GM12878 (cell line): ENCODE results near the gene PARP2. TPM values are rescaled to one million over a fixed set of nuclear protein-coding genes. Genes with fewer than 3 reads are reported as not detected.
A peak's percentile ranks its signal among the peaks of the same experiment; 100 is the strongest.

ENCODE experiments used
- BCL11A ChIP-seq: IDR thresholded peaks from 2 replicates; pipeline ENCODE4 v1.6.1; 2011; ENCODE audit warnings: low read depth, low read length
- CREB1 ChIP-seq: IDR thresholded peaks from 2 replicates; pipeline ENCODE4 v1.6.1; 2012; ENCODE audit warnings: low read depth, mild to moderate bottlenecking, inconsistent platforms
- FOXM1 ChIP-seq: IDR thresholded peaks from 2 replicates; pipeline ENCODE4 v1.6.1; 2012; ENCODE audit warnings: low read depth, mild to moderate bottlenecking, inconsistent platforms, low read length, moderate library complexity
- IKZF2 ChIP-seq, 2 experiments: fragments of 450-650 bp; IDR thresholded peaks; 2 replicates each; pipeline ENCODE4 v1.6.1; 2017; ENCODE audit warnings: mild to moderate bottlenecking in 2 of 2, moderate library complexity in 2 of 2
- IRF4 ChIP-seq: IDR thresholded peaks from 2 replicates; pipeline ENCODE4 v1.6.1; 2011; ENCODE audit warnings: low read depth, low read length
- JUNB ChIP-seq: IDR thresholded peaks from 2 replicates; pipeline ENCODE4 v1.6.1; 2016; ENCODE audit warnings: antibody characterized with exemption, mild to moderate bottlenecking
- KDM1A ChIP-seq: fragments of 200-600 bp; sonication (generic); IDR thresholded peaks from 2 replicates; pipeline ENCODE4 v1.6.1; 2016; ENCODE audit warnings: borderline replicate concordance
- MXI1 ChIP-seq: fragments of 150-350 bp; IDR thresholded peaks from 2 replicates; pipeline ENCODE4 v1.6.1; 2011; ENCODE audit warnings: low read depth, mild to moderate bottlenecking, inconsistent platforms, low read length, improper control_type of control experiment
- RAD51 ChIP-seq: fragments of 450-650 bp; IDR thresholded peaks from 2 replicates; pipeline ENCODE4 v1.6.1; 2016; ENCODE audit warnings: moderate library complexity, mild to moderate bottlenecking, inconsistent platforms
- SMAD1 ChIP-seq: fragments of 450-650 bp; IDR thresholded peaks from 2 replicates; pipeline ENCODE4 v1.6.1; 2018; ENCODE audit warnings: mild to moderate bottlenecking, low read depth; ENCODE audit not compliant: partially characterized antibody
- SRF ChIP-seq, 2 experiments: IDR thresholded peaks; 2 replicates each; pipeline ENCODE4 v1.6.1; 2011; ENCODE audit warnings: low read depth in 2 of 2, low read length in 2 of 2, mild to moderate bottlenecking in 1 of 2, moderate library complexity in 1 of 2
- TBL1XR1 ChIP-seq: IDR thresholded peaks from 2 replicates; pipeline ENCODE4 v1.6.1; 2012; ENCODE audit warnings: low read depth, low read length, improper control_type of control experiment
- ZNF217 ChIP-seq: fragments of 450-650 bp; IDR thresholded peaks from 2 replicates; pipeline ENCODE4 v1.6.1; 2017; ENCODE audit warnings: antibody characterized with exemption, mild to moderate bottlenecking
- ZSCAN29 ChIP-seq: fragments of 450-650 bp; IDR thresholded peaks from 2 replicates; pipeline ENCODE4 v1.6.1; 2017; ENCODE audit warnings: mild to moderate bottlenecking, moderate library complexity
- polyA plus RNA-seq, 11 experiments: library from polyadenylated mRNA; depleted of rRNA in 4 of 11; unstranded in 6 of 11; stranded (reverse) in 5 of 11; fragments of >200 nt; fragmentation: Nextera tagmentation in 4 of 11; fragmentation: Illumina TruSeq in 1 of 11; extraction: Ambion mirVana in 4 of 11; extraction: Trizol in 1 of 11; gene quantifications; 1 replicate in 1 of 11; 2 replicates in 10 of 11; pipeline versions ENCODE4 v1.2.1 to v1.2.3, GENCODE V29; 2011 to 2016; ENCODE audit warnings: inconsistent platforms in 2 of 11, missing spikeins in 2 of 11, low read depth in 1 of 11
- total RNA-seq, 4 experiments: library from RNA; depleted of rRNA in 3 of 4; stranded (reverse); fragments of >200 nt in 3 of 4; fragmentation: Illumina TruSeq in 1 of 4; extraction: Trizol in 1 of 4; gene quantifications; 2 replicates each; pipeline versions ENCODE4 v1.2.1 to v1.2.3, GENCODE V29; 2013 to 2021
- TF ChIP-seq, protein P1 (sequence below): fragments of 450-650 bp; IDR thresholded peaks from 2 replicates; pipeline ENCODE4 v1.6.1; 2017; ENCODE audit warnings: low read depth, mild to moderate bottlenecking, moderate library complexity
- TF ChIP-seq, protein P2 (sequence below): fragments of 450-650 bp; conservative IDR thresholded peaks from 2 replicates; pipeline ENCODE4 v1.6.1; 2017; ENCODE audit warnings: mild to moderate bottlenecking, moderate library complexity
- TF ChIP-seq, protein P3 (sequence below): fragments of 450-650 bp; IDR thresholded peaks from 2 replicates; pipeline ENCODE4 v1.6.1; 2017; ENCODE audit warnings: borderline replicate concordance

Gene PARP2
- total and polyA plus RNA-seq, 10 of the 15 experiments (the other 5 are each of a cell fraction or from before 2014, with no cell fraction given), result 26.7 to 75.4 (median 42.3) TPM

DNA sequence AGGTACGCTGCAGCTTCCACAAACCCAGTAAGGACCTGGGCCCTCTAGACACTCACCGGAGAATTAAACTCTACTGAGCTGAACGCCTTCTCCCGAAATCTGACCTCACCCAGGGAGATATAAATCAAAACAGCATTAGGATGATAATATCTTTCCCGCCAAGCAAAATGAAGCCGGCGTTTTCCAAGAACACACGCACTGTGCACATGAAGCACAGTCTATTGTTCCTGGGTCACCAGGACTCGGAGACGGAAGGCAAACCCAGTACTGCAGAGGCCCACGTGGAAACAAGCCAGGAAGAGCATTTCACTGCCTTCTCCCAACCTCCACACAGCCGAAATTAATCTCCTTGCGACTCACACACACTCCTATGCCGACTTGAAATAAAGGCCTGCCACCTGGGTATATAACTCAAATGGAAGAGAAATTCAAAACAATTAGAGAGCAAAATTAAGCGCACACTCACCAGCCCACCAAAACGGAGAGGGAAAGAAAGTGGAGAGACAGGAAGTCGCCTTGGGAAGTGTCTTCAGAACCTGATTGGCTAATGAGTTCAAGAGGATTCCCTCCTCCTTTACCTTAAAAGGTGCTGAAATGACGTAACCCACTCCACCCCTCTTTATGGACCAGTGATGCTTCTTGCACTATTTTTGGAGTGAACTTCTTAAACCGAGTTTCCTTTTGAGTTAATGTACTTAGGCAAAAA, 10.5 kb upstream of the PARP2 start, which contains the start of gene CCNB1IP1 (continued):
- TF ChIP-seq JUNB, result peak; percentile 74
- TF ChIP-seq, protein P1, sequence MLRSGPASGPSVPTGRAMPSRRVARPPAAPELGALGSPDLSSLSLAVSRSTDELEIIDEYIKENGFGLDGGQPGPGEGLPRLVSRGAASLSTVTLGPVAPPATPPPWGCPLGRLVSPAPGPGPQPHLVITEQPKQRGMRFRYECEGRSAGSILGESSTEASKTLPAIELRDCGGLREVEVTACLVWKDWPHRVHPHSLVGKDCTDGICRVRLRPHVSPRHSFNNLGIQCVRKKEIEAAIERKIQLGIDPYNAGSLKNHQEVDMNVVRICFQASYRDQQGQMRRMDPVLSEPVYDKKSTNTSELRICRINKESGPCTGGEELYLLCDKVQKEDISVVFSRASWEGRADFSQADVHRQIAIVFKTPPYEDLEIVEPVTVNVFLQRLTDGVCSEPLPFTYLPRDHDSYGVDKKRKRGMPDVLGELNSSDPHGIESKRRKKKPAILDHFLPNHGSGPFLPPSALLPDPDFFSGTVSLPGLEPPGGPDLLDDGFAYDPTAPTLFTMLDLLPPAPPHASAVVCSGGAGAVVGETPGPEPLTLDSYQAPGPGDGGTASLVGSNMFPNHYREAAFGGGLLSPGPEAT, result peak; percentile 83
- peak; percentile 80 to 97 for TF ChIP-seq SRF (IDR thresholded peaks at IDR 0.05; ENCODE audit: low read depth in 2 of 2, low read length in 2 of 2)
- TF ChIP-seq, protein P2, sequence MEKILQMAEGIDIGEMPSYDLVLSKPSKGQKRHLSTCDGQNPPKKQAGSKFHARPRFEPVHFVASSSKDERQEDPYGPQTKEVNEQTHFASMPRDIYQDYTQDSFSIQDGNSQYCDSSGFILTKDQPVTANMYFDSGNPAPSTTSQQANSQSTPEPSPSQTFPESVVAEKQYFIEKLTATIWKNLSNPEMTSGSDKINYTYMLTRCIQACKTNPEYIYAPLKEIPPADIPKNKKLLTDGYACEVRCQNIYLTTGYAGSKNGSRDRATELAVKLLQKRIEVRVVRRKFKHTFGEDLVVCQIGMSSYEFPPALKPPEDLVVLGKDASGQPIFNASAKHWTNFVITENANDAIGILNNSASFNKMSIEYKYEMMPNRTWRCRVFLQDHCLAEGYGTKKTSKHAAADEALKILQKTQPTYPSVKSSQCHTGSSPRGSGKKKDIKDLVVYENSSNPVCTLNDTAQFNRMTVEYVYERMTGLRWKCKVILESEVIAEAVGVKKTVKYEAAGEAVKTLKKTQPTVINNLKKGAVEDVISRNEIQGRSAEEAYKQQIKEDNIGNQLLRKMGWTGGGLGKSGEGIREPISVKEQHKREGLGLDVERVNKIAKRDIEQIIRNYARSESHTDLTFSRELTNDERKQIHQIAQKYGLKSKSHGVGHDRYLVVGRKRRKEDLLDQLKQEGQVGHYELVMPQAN, result peak; percentile 71
- no peak for TF ChIP-seq ZNF217
- TF ChIP-seq SMAD1, result peak; percentile 42
- TF ChIP-seq MXI1, result peak; percentile 88
- TF ChIP-seq ZSCAN29, result no peak
- TF ChIP-seq CREB1, result peak; percentile 82
- TF ChIP-seq, protein P3, sequence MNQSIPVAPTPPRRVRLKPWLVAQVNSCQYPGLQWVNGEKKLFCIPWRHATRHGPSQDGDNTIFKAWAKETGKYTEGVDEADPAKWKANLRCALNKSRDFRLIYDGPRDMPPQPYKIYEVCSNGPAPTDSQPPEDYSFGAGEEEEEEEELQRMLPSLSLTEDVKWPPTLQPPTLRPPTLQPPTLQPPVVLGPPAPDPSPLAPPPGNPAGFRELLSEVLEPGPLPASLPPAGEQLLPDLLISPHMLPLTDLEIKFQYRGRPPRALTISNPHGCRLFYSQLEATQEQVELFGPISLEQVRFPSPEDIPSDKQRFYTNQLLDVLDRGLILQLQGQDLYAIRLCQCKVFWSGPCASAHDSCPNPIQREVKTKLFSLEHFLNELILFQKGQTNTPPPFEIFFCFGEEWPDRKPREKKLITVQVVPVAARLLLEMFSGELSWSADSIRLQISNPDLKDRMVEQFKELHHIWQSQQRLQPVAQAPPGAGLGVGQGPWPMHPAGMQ, result no peak
- no peak for TF ChIP-seq RAD51
- TF ChIP-seq IKZF2 (IDR thresholded peaks at IDR 0.05), result peak; percentile 74 to 90
- TF ChIP-seq KDM1A, result no peak
- no peak for TF ChIP-seq FOXM1
- TF ChIP-seq TBL1XR1, result peak; percentile 65; the same call in 1 of the 2 replicates
- peak; percentile 40; the same call in 1 of the 2 replicates for TF ChIP-seq BCL11A
- 0 out of 2 replicates have a peak, but pooled peaks have one; percentile 23 for TF ChIP-seq IRF4
